OCI-LY1 (cell line): ENCODE data around the gene KLK5.

Source experiments
- EZH2 ChIP-seq: fragments of 200-600 bp; sonication (generic), shearing (Covaris generic); IDR thresholded peaks from 2 replicates; pipeline ENCODE4 v1.8.0; 2017; ENCODE audit warnings: borderline replicate concordance, mixed run types, mild to moderate bottlenecking, antibody characterized with exemption, low read length, moderate library complexity, mixed read lengths
- TF ChIP-seq, protein P1 (sequence below): fragments of 200-600 bp; sonication (generic), shearing (Covaris generic); IDR thresholded peaks from 2 replicates; pipeline ENCODE4 v1.5.1; 2017; ENCODE audit warnings: mild to moderate bottlenecking, antibody characterized with exemption, low read length, moderate library complexity, mixed read lengths

DNA sequence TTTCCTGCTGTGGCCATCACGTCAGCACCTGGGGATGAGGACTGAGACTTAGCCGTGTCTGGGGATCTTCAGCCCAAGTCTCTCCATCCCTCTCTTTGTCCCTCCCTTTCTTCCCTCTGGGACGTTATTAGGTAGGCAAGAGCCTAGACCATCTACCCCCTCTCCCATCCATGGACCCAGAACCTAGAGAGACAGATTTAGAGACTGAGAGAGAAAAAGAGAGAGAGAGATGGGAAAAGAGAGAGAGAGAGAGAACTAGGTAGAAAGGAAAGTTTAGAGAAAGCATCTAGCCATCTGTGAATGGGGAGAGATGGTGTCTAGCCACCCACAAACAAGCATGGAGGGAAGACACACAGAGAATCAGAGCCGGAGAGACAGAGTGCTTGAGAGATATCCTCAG is 42.1 kb downstream of the KLK5 start:
- TF ChIP-seq, protein P1, sequence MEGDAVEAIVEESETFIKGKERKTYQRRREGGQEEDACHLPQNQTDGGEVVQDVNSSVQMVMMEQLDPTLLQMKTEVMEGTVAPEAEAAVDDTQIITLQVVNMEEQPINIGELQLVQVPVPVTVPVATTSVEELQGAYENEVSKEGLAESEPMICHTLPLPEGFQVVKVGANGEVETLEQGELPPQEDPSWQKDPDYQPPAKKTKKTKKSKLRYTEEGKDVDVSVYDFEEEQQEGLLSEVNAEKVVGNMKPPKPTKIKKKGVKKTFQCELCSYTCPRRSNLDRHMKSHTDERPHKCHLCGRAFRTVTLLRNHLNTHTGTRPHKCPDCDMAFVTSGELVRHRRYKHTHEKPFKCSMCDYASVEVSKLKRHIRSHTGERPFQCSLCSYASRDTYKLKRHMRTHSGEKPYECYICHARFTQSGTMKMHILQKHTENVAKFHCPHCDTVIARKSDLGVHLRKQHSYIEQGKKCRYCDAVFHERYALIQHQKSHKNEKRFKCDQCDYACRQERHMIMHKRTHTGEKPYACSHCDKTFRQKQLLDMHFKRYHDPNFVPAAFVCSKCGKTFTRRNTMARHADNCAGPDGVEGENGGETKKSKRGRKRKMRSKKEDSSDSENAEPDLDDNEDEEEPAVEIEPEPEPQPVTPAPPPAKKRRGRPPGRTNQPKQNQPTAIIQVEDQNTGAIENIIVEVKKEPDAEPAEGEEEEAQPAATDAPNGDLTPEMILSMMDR = no peak
- no peak for TF ChIP-seq EZH2
